Vagina (tissue), 2 donors: ENCODE measurements around the gene SCTR. TPM values are rescaled to one million over a fixed set of nuclear protein-coding genes. Genes with fewer than 3 reads are reported as not detected.

Experiments
- DNase-seq, 2 donors: peaks; one replicate each; pipeline ENCODE4 v3.0.0-alpha.2; 2017; ENCODE audit errors: extremely low spot score in 2 of 2
- H3K27ac ChIP-seq: fragments of 200-600 bp; sonication (generic); one replicate; pipeline ENCODE4 v1.5.1; 2019
- H3K27me3 ChIP-seq: fragments of 200-600 bp; sonication (generic); one replicate; pipeline ENCODE4 v1.5.1; 2019
- H3K36me3 ChIP-seq, 2 donors: fragments of 200-600 bp; sonication (generic); one replicate each; pipeline ENCODE4 v1.5.1; 2017 to 2019
- H3K4me1 ChIP-seq: fragments of 200-600 bp; sonication (generic); one replicate; pipeline ENCODE4 v1.5.1; 2019
- H3K4me3 ChIP-seq, 2 donors: fragments of 200-600 bp; sonication (generic); 1 replicate in 1 of 2; 2 replicates in 1 of 2; pipeline ENCODE4 v1.5.1; 2016 to 2019
- H3K9me3 ChIP-seq: fragments of 200-600 bp; sonication (generic); one replicate; pipeline ENCODE4 v1.5.1; 2019
- CTCF ChIP-seq, 3 experiments: fragments of 450-650 bp in 2 of 3; fragments of 200-600 bp in 1 of 3; sonication (generic) in 1 of 3; IDR thresholded peaks; one replicate each; pipeline ENCODE4 v1.5.1; 2017 to 2019; ENCODE audit warnings: antibody characterized with exemption in 3 of 3, mild to moderate bottlenecking in 2 of 3, moderate library complexity in 2 of 3
- POLR2A ChIP-seq, 2 donors: fragments of 450-650 bp; IDR thresholded peaks; one replicate each; pipeline ENCODE4 v1.6.1; 2017; ENCODE audit warnings: antibody characterized with exemption in 2 of 2, mild to moderate bottlenecking in 2 of 2, moderate library complexity in 2 of 2
- POLR2AphosphoS5 ChIP-seq, 2 donors: sonication (generic); formaldehyde crosslinking; IDR thresholded peaks; one replicate each; pipeline ENCODE4 v1.9.0; 2017; ENCODE audit warnings: antibody characterized with exemption in 2 of 2, mild to moderate bottlenecking in 2 of 2, low read depth in 1 of 2; ENCODE audit not compliant: insufficient read depth in 1 of 2
- intact Hi-C: fragments of 100-400 bp; cut with DNase I; formaldehyde crosslinking; loops from one replicate; pipeline ENCODE4 v1.15.1; 2023
- total RNA-seq: library from RNA; depleted of rRNA; stranded (reverse); fragments of >200 nt; gene quantifications from one replicate; pipeline ENCODE4 v1.2.3, GENCODE V29; 2016

Gene SCTR
- total RNA-seq: not detected

GRCh38 chr2:119523952-119524694 is at the start of gene SCTR:
TSS of gene SCTR (minus strand) at chr2:119524483. CDS start at chr2:119524226, 257 bp downstream.
- Histone ChIP-seq H3K36me3 (no peaks in the 10 kb centered on the region), H3K4me1 (no peaks in the 10 kb centered on the region), H3K27me3 (no peaks in the 10 kb centered on the region), H3K9me3 (no peaks in the 10 kb centered on the region), H3K27ac (no peak within 1 kb of the TSS), H3K4me3 (no peak within 1 kb of the TSS)
- DNase-seq: peak in 1 of 2 donors; percentile 42
- intact Hi-C loops: no loop called here
- TF ChIP-seq POLR2AphosphoS5 (IDR thresholded peaks at IDR 0.05; ENCODE audit: insufficient read depth in 1 of 2, low read depth in 1 of 2) (no peak), CTCF (IDR thresholded peaks at IDR 0.05) (no peak), POLR2A (IDR thresholded peaks at IDR 0.05) (no peak)

GRCh38 chr2:119567292-119567691 is 43.0 kb upstream of the SCTR start:
- Histone ChIP-seq H3K27ac (no peak overlapping the region), H3K36me3 (no peaks in the 10 kb centered on the region), H3K27me3 (no peaks in the 10 kb centered on the region), H3K4me3 (no peak overlapping the region), H3K9me3 (no peaks in the 10 kb centered on the region), H3K4me1 (no peaks in the 10 kb centered on the region)
- TF ChIP-seq POLR2A (IDR thresholded peaks at IDR 0.05) (no peak), POLR2AphosphoS5 (IDR thresholded peaks at IDR 0.05; ENCODE audit: insufficient read depth in 1 of 2, low read depth in 1 of 2) (no peak)
- intact Hi-C loops: no loop called here
- DNase-seq: no peak

- TF ChIP-seq POLR2A (IDR thresholded peaks at IDR 0.05): no peak
- TF ChIP-seq CTCF (IDR thresholded peaks at IDR 0.05): no peak
- TF ChIP-seq POLR2AphosphoS5 (IDR thresholded peaks at IDR 0.05; ENCODE audit: insufficient read depth in 1 of 2, low read depth in 1 of 2): no peak
- Histone ChIP-seq H3K9me3 (no peaks in the 10 kb centered on the region), H3K27me3 (no peaks in the 10 kb centered on the region), H3K27ac (no peak overlapping the region), H3K36me3 (no peaks in the 10 kb centered on the region), H3K4me1 (no peaks in the 10 kb centered on the region), H3K4me3 (no peak overlapping the region)
- intact Hi-C loops: no loop called here
- no peak for DNase-seq
These were observed 41.2 kb upstream of the SCTR start for GRCh38 chr2:119565481-119565880.

DNA sequence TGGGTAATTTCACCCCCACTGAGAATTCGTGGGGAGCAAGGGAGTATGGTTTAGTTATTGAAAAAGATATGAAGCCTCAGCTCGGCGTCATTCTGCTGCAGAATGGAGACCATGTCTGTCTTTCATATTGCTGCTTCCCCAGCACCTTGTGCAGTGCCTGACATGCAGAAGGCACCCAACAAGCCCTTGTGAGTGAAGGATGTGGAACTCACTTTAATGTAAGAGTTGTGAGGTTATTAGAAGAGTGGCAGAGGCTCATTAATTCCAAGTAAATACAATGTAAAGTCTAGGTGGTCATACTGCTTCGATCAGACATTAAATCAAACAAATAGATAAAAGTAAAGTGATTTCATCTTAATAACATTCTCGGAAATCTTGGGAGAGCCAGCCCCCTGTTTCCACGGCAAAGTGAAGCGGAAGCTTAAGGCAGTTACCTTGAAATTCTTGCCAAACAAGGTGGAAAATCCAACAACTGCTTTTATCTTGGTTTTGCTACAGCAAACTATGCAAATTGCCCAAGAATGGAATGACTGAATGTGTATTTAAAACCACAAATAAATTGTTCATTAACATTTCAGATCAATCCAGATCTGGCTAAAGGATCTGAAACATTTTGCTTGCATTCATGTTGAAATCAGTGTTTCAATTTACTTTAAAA is 29.5 kb upstream of the SCTR start:
- intact Hi-C loops: no loop called here
- H3K27me3 ChIP-seq: no peaks in the 10 kb centered on the region
- no peak overlapping the region for H3K27ac ChIP-seq
- no peak for DNase-seq
- H3K4me3 ChIP-seq: no peak overlapping the region
- H3K36me3 ChIP-seq: no peaks in the 10 kb centered on the region
- H3K4me1 ChIP-seq: no peaks in the 10 kb centered on the region
- no peak for TF ChIP-seq POLR2AphosphoS5 (IDR thresholded peaks at IDR 0.05; ENCODE audit: insufficient read depth in 1 of 2, low read depth in 1 of 2)
- TF ChIP-seq POLR2A (IDR thresholded peaks at IDR 0.05): no peak
- TF ChIP-seq CTCF (IDR thresholded peaks at IDR 0.05): no peak
- no peaks in the 10 kb centered on the region for H3K9me3 ChIP-seq

- DNase-seq: no peak
- no peak for TF ChIP-seq POLR2AphosphoS5 (IDR thresholded peaks at IDR 0.05; ENCODE audit: insufficient read depth in 1 of 2, low read depth in 1 of 2)
- no peak for TF ChIP-seq POLR2A (IDR thresholded peaks at IDR 0.05)
- no peak for TF ChIP-seq CTCF (IDR thresholded peaks at IDR 0.05)
- Histone ChIP-seq H3K4me1 (no peaks in the 10 kb centered on the region), H3K27me3 (no peaks in the 10 kb centered on the region), H3K4me3 (no peak overlapping the region), H3K36me3 (no peaks in the 10 kb centered on the region), H3K27ac (no peak overlapping the region), H3K9me3 (no peaks in the 10 kb centered on the region)
- intact Hi-C loops: no loop called here
These were observed 28.6 kb upstream of the SCTR start for GRCh38 chr2:119552902-119553301.
